ENCODE measurements around the gene GLI3.

DNA sequence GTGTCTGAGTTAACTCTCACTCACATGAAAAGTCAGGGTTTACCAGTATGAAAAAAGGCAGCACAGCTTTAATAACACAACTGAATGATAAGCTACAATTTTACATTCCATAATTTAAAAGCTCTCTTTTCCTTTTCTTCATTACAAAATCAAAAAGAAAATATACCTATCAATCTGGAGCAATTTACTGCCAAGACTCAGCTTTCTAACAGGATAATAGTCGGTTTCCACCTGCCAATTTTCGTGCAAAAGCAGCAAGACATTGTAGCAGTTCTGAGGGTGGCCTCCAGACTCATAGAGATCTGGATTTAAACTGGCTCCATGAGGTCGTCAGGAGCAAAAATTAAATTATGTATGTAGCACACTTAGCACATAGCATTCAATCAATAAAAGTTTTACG is 191.0 kb downstream of the GLI3 start:
- TF ChIP-seq ZNF274 (IDR thresholded peaks at IDR 0.05; ENCODE audit: low read depth, low read length): no peak
- TF ChIP-seq YY1 (IDR thresholded peaks at IDR 0.05; ENCODE audit: insufficient read depth, insufficient read length): no peak
- TF ChIP-seq SUZ12 (IDR thresholded peaks at IDR 0.05; ENCODE audit: extremely low read depth, insufficient read depth, insufficient read length): no peak
